AG09319 (cell line): ENCODE data around the gene CTAGE6.
"Not testable (repeated sequence)": the region's sequence is repeated elsewhere in the genome, so short reads cannot be mapped to it uniquely, and the experiment has no call there.

Experiments
- DNase-seq: peaks from one replicate; pipeline ENCODE4 v3.0.0-alpha.2; 2010; ENCODE audit warnings: low read depth; ENCODE audit errors: extremely low read depth
- TF ChIP-seq, protein P1 (sequence below): IDR thresholded peaks from 2 replicates; pipeline ENCODE4 v1.5.1; 2011; ENCODE audit warnings: low read depth, mild to moderate bottlenecking, inconsistent platforms, low read length, moderate library complexity

CTAGE6 gene, protein sequence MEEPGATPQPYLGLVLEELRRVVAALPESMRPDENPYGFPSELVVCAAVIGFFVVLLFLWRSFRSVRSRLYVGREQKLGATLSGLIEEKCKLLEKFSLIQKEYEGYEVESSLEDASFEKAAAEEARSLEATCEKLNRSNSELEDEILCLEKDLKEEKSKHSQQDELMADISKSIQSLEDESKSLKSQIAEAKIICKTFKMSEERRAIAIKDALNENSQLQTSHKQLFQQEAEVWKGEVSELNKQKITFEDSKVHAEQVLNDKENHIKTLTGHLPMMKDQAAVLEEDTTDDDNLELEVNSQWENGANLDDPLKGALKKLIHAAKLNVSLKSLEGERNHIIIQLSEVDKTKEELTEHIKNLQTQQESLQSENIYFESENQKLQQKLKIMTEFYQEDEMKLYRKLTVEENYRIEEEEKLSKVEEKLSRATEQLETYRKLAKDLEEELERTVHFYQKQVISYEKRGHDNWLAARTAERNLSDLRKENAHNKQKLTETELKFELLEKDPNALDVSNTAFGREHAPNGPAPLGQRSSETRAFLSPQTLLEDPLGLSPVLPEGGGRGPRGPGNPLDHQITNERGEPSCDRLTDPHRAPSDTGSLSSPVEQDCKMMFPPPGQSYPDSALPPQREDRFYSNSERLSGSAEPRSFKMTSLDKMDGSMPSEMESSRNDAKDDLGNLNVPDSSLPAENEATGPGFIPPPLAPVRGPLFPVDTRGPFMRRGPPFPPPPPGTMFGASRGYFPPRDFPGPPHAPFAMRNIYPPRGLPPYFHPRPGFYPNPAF

DNA sequence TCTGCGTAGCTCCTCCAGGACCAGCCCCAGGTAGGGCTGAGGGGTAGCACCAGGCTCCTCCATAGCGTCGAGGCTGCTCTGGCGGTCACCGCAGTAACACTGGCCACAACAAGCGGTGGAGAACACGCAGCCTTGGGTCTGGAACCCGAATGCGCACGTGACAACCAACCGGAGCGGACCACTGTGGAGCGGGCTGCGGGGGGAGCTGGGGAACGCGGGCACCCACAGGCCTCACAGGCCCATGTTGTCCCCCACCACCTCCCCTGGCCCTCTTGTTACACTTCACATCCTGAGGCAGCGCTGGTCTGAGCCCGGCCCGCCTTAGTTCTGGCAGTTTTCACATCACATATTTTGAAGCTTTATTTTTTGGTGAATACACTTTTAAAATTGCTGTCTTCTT, at the start of gene CTAGE6:
TSS of gene CTAGE6 (minus strand) at position 101 of the 400 bp plus-strand sequence. CDS start at position 63, 38 bp downstream.
- DNase-seq: not testable (repeated sequence)

DNA sequence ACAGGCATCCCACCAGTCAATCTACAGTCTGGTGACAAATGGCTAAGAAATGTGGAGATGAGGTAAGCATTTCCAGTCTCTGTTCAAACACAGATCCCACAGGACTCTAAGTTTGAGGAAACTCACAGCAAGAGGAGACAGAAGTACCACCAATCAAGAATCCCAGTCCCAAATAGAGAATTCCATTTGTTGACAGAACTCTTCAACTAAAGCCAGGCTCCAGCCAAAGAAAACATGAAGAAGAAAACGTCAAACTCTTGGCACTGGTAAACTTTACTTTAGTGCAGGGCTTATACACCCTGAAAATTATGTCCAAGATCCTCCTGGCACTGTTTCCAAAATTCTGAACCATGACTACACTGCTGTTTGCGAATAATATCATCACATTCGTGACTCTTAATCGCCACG, 49.2 kb upstream of the CTAGE6 start:
- not testable (repeated sequence) for DNase-seq

DNA sequence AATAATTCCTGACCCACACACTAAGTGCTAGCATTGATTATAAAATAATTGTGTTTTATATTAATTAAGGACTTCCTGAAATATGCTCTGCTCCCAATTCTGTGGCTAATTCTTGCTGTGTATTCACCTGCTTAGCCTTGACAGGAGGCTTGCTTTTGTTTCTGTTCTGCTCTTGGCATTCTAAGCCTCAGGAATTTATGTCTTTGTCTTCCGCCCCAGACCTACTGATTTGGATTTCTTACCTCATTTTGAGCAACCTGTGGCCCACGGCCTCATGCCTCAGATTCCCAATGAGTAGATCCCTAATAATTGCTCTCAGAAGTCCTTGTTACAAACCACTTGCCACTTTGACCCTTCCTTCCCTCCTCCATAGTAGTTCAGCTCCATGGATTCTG, 40.4 kb upstream of the CTAGE6 start:
- not testable (repeated sequence) for DNase-seq

DNA sequence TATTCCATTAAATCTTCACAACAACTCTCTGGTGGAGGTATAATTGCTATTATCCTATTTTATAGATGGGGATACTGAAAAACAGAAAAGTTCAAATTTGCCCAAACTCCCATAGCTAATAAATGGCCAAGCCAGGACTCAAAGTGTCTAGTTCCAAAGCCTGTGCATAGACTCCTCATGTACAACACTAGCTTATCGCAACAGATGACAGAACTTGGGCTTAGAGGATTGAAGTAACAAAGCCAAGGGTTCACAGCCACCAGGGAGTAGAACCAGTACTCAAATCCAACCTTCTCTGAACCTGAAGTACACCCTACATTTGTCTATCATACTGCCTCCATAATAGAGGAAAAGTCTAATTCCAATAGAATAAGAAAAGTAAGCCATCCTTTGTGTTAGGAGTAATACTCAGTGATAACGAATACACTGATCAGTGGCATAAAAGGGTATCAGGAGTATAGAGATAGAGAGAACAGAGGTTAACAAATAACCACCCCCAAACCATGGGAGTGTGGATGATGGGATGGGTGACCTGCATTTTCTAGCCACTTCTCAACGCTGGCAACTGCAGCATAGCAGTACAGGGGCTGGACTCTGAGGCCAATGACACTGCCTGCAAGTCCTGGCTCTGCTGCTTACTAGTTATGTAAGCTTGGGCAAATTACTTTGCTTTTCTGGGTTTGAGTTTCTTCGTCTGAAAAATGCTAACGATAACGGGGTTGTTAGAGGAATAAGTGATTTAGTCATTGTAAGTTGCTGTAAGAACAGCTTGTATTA, 39.8 kb upstream of the CTAGE6 start:
- DNase-seq: not testable (repeated sequence)

DNA sequence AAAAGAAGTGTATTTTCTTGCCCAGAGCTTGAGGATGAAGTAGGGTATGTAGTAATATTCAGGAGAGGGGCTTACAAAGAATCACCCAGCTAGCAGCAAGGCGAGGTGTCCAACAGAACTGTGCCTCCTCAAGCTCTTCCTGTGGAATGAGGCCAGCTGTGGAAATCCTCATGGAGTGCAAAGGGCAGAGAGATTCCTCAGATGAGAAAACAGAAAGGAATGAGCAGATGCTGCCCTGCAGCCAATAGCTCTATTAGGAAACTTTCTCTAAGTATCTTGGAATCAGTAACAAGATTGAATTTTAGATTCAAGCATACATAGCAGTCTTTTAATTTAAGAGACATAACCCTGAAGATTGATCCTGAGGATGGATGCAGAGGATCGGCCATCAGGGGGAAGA, 38.2 kb upstream of the CTAGE6 start:
- DNase-seq: not testable (repeated sequence)

DNA sequence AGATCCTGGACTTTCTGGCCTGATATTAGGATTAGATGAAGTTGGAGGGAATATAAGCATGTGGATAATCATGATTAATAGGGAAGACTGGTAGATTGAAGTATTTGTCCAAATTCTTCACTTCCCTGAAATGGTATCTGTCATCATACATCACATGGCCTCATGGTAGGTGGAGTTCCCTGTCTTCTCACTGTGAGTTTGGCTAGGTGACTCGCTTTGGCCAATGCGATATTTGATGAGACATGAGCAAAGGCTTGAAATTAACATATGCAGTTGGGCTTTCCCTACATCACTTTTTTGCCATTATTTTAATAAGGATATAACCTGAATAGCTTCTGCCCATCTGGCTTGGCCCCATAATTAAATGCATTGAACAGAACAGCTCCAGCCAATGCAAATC, 35.1 kb upstream of the CTAGE6 start:
- not testable (repeated sequence) for DNase-seq

DNA sequence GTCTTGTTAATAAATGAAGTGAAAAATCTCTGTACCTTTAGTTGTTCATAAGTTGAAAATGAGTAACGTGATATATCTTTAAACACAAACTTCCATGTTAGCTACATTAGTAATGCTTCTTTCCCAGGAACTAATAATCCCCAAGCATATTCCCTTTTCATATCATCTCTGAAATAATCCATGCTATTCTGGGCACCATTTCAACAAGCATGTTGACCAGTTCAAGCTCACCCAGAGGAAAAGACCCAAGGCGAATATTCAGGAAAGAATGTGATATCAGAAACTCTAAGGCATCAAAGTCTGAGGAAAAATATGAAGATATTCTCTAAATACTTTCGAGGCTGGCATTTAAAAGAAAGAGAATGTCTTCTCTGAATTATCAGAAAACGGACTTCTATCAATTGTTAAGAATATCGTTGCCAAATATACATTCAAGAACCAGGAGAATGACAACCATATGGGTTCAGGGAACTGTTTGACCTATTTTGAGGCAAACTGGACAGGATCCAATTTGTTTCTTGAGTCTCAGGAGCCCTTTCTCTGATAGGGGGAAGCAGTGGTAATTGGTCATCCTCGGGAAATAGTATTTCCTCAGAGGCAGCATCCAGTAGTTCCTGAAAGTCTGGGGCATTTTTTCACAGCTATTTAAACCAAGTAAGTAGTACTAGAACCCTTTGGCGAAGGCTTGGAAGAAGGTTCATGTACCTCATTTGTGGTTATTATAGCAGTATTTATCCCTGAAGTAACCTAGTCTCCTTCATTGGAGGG, 28.1 kb upstream of the CTAGE6 start:
- DNase-seq: not testable (repeated sequence)

DNA sequence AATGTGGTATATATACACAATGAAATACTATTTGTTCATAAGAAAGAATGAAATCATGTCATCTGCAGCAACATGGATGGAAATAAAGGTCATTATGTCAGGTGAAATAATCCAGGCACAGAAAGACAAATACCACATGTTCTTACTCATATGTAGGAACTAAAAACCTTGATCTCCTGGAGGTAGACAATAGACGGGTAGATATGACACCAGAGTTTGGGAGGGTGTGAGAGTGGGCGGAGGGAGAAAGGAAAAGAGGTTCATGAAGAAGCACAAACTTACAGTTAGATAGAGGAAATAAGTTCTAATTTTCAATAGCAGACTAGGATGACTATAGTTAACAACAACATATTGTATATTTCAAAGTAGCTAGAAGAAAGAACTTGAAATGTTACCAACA, 22.1 kb upstream of the CTAGE6 start:
- DNase-seq: not testable (repeated sequence)

DNA sequence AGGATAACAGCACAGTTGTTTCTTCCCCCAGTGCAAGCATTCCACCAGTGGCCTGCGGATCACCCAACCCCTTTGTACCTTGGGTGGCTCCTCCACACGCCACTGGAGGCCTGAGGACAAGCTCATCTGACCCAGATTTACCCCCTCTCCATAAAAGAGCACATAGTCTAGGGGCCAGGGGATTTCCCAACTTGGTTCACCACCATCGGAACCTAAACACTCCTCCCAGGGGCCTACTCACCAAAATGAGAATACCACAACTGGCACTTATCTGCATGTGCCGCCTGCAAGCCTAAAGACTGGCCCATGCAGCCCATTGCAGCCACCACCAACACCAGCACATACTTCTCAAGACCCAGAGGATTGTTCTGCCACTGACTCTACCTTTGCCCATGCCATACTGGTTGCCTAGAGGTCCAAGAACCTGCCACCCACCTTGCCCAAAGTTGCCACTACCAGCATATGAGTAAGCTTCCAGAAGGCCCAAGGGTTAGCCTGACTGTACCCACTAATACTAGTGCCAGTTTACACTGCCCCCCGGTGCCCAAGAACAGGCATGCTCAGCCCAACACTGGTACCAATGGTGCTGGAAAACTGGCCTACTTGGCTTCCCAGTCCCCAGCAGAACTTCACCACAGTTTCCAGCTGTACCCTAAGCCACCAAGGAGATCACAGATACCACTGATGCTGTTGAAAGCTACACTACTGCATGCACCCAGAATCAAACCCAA, 15.4 kb upstream of the CTAGE6 start:
- DNase-seq: not testable (repeated sequence)

DNA sequence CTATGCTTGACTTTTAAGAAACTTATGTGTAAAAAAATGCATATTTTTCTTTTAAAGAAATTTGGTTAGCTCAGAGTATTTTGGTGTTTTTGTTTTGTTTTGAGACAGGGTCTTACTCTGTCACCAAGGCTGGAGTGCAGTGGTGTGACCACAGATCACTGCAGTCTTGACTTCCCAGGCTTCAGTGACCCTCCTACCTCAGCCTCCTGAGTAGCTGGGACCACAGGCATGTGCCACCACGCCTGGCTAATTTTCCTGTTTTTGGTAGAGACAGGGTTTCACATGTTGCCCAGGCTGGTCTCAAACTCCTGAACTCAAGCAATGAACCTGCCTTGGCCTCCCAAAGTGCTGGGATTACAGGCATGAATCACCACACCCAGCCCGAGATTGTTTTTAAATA, 10.0 kb upstream of the CTAGE6 start:
- not testable (repeated sequence) for DNase-seq

DNA sequence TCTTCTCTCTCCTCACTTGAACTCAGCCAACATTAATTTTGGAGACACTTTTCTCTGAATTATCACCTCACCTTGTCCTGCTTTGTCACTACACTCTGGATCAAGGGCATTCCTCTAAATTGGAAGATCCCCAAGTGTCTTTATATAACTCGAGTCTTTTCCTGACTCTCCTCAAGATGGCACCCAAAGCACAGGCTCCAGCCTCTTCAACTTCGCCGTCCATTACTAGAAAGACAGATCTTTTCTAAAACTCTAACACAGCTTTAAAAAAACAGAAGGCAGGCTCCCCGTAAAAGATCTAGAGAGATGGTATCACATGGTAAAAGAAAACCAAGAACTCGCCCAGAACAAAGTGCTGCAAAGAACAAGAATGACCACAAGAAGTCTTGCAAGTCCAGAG, 8.2 kb upstream of the CTAGE6 start:
- DNase-seq: not testable (repeated sequence)

DNA sequence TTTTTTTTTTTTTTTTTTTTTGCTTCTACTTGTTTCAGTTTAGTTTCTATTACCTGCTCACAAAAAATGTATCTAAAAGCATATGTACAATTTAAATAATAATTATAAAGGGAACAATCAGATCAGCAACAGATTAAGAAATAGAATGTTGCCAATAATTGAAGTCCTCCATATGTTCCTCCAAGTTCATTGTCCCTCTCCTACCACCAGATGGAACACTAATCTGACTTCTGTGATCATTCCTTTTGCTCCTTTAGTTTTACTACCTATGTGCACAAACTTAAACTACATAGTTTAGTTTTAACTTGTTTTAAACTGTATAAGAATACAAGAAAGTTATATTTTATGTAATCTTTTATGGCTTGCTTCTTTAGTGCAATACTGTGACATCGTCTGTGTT, 5.6 kb upstream of the CTAGE6 start:
- DNase-seq: not testable (repeated sequence)

DNA sequence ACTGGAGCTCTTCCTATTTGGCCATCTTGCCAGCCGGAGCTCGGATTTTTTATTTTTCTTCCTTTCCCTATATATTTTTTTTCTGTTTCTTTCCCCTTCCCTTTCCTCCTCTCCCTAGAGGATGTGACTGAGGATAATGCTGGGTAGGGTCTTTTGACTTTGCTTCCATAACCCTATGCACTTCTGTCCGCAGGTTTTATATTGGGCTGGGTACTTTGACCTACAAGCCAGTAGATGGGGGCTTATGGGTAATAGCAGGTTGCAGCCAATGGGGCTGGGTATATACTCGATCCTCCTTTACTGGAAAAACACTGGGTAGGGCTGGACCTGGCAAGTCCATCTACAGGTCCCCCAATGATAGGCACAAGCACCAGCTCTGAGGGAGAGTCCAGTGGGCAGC, 12.2 kb downstream of the CTAGE6 start:
- DNase-seq: not testable (repeated sequence)

DNA sequence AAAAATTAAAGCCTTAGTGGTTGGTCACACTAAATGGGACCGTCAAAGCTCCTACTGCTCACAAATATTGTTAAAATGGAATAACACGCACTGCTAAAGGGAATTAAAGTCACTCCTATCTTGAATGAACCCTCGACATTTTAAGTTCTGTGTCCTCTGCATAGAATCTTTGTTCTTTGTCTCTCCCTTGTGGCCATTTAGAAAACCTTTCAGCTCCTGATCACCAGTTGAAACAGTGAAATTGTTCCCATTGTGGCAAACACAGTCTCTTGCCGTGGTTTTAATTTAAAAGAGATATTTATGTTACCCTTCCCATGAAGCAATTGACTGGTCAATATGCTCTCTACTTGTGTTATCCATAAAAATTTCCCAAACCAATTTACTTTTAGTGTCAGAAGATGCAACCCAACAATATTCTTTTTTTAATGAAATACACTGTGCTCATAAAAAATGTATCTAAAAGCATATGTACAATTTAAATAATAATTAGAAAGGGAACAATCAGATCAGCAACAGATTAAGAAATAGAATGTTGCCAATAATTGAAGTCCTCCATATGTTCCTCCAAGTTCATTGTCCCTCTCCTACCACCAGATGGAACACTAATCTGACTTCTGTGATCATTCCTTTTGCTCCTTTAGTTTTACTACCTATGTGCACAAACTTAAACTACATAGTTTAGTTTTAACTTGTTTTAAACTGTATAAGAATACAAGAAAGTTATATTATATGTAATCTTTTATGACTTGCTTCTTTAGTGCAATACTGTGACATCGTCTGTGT, 20.3 kb downstream of the CTAGE6 start:
- TF ChIP-seq, protein P1, sequence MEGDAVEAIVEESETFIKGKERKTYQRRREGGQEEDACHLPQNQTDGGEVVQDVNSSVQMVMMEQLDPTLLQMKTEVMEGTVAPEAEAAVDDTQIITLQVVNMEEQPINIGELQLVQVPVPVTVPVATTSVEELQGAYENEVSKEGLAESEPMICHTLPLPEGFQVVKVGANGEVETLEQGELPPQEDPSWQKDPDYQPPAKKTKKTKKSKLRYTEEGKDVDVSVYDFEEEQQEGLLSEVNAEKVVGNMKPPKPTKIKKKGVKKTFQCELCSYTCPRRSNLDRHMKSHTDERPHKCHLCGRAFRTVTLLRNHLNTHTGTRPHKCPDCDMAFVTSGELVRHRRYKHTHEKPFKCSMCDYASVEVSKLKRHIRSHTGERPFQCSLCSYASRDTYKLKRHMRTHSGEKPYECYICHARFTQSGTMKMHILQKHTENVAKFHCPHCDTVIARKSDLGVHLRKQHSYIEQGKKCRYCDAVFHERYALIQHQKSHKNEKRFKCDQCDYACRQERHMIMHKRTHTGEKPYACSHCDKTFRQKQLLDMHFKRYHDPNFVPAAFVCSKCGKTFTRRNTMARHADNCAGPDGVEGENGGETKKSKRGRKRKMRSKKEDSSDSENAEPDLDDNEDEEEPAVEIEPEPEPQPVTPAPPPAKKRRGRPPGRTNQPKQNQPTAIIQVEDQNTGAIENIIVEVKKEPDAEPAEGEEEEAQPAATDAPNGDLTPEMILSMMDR: peak; percentile 65
- DNase-seq: peak; percentile 24
